NT2/D1 (cell line): ENCODE measurements around the gene EIF5A.

Source experiments
- SUZ12 ChIP-seq: IDR thresholded peaks from 2 replicates; pipeline ENCODE4 v1.6.1; 2011; ENCODE audit not compliant: insufficient read length, insufficient read depth; ENCODE audit errors: extremely low read depth
- YY1 ChIP-seq: IDR thresholded peaks from 2 replicates; pipeline ENCODE4 v1.6.1; 2011; ENCODE audit not compliant: insufficient read length, insufficient read depth
- ZNF274 ChIP-seq: IDR thresholded peaks from 2 replicates; pipeline ENCODE4 v1.6.1; 2011; ENCODE audit warnings: mild to moderate bottlenecking, low read depth, low read length

GRCh38 chr17:7293159-7293558 is 14.3 kb upstream of the EIF5A start:
- no peak for TF ChIP-seq YY1
- TF ChIP-seq ZNF274: no peak
- TF ChIP-seq SUZ12: no peak
